ENCODE data around the gene NOXO1. TPM values are rescaled to one million over a fixed set of nuclear protein-coding genes. Genes with fewer than 3 reads are reported as not detected.

The NOXO1 gene
- total and polyA plus RNA-seq, 9 of the 15 experiments (the other 6 are each of a cell fraction or from before 2014, with no cell fraction given), result not detected

DNA sequence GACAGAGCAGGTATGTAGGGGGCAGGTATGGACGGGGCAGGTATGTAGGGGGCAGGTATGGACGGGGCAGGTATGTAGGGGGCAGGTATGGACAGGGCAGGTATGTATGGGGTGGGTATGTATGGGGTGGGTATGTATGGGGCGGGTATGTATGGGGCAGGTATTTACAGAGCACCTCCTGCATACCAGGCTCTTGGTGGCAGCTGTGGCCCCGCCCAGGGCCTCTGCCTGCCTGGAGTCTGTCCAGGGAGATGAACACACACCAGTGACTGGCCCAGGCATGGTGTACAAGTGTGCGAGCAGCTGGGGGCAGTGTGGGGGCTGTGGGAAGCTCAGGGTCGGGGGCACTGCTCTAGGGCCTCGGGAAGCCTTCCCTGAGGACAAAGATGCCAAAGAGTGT, 31.2 kb downstream of the NOXO1 start (continued):
- TF ChIP-seq SMAD1 (IDR thresholded peaks at IDR 0.05; ENCODE audit: low read depth, low read length, partially characterized antibody), result no peak
- TF ChIP-seq, protein P1, sequence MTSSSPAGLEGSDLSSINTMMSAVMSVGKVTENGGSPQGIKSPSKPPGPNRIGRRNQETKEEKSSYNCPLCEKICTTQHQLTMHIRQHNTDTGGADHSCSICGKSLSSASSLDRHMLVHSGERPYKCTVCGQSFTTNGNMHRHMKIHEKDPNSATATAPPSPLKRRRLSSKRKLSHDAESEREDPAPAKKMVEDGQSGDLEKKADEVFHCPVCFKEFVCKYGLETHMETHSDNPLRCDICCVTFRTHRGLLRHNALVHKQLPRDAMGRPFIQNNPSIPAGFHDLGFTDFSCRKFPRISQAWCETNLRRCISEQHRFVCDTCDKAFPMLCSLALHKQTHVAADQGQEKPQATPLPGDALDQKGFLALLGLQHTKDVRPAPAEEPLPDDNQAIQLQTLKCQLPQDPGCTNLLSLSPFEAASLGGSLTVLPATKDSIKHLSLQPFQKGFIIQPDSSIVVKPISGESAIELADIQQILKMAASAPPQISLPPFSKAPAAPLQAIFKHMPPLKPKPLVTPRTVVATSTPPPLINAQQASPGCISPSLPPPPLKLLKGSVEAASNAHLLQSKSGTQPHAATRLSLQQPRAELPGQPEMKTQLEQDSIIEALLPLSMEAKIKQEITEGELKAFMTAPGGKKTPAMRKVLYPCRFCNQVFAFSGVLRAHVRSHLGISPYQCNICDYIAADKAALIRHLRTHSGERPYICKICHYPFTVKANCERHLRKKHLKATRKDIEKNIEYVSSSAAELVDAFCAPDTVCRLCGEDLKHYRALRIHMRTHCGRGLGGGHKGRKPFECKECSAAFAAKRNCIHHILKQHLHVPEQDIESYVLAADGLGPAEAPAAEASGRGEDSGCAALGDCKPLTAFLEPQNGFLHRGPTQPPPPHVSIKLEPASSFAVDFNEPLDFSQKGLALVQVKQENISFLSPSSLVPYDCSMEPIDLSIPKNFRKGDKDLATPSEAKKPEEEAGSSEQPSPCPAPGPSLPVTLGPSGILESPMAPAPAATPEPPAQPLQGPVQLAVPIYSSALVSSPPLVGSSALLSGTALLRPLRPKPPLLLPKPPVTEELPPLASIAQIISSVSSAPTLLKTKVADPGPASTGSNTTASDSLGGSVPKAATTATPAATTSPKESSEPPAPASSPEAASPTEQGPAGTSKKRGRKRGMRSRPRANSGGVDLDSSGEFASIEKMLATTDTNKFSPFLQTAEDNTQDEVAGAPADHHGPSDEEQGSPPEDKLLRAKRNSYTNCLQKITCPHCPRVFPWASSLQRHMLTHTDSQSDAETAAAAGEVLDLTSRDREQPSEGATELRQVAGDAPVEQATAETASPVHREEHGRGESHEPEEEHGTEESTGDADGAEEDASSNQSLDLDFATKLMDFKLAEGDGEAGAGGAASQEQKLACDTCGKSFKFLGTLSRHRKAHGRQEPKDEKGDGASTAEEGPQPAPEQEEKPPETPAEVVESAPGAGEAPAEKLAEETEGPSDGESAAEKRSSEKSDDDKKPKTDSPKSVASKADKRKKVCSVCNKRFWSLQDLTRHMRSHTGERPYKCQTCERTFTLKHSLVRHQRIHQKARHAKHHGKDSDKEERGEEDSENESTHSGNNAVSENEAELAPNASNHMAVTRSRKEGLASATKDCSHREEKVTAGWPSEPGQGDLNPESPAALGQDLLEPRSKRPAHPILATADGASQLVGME (CRISPR knock-in tag; IDR thresholded peaks at IDR 0.05), result no peak
- TF ChIP-seq NR1H2 (CRISPR knock-in tag; IDR thresholded peaks at IDR 0.05), result no peak
- no peak for TF ChIP-seq SAFB (IDR thresholded peaks at IDR 0.05; ENCODE audit: borderline replicate concordance, low read depth, low read length)
- no peak for TF ChIP-seq ELF1 (tag; IDR thresholded peaks at IDR 0.05)
- no peak for TF ChIP-seq ZC3H11A (IDR thresholded peaks at IDR 0.05; ENCODE audit: low read depth, low read length)
- TF ChIP-seq, protein P2, sequence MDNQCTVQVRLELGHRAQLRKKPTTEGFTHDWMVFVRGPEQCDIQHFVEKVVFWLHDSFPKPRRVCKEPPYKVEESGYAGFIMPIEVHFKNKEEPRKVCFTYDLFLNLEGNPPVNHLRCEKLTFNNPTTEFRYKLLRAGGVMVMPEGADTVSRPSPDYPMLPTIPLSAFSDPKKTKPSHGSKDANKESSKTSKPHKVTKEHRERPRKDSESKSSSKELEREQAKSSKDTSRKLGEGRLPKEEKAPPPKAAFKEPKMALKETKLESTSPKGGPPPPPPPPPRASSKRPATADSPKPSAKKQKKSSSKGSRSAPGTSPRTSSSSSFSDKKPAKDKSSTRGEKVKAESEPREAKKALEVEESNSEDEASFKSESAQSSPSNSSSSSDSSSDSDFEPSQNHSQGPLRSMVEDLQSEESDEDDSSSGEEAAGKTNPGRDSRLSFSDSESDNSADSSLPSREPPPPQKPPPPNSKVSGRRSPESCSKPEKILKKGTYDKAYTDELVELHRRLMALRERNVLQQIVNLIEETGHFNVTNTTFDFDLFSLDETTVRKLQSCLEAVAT (IDR thresholded peaks at IDR 0.05), result no peak

Data from K562 (cell line).